ENCODE results near the gene SLC4A2.

DNA sequence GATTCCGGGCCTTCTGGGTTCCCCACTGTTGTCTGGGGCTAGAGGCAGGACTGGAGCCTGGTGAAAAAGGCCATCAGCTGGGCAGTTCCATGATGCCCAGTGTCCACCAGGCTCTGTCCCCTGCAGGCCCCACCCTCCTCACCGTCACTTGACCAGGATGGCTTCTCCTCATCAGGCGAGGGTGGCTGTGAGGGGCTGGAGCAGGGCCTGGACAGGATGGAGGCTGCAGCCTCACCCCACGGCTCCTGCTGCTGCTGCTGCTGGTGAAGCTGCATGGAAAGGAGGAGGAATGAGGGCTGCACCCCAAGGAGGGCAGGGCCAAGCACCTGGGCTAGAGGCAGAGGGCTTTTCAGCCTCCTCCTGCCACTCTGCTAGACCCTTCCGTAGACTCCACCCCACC lies 43.4 kb upstream of the SLC4A2 start:
- no peak for TF ChIP-seq YY1 (IDR thresholded peaks at IDR 0.05; ENCODE audit: insufficient read depth, insufficient read length)
- TF ChIP-seq ZNF274 (IDR thresholded peaks at IDR 0.05; ENCODE audit: low read depth, low read length) = no peak
- no peak for TF ChIP-seq SUZ12 (IDR thresholded peaks at IDR 0.05; ENCODE audit: extremely low read depth, insufficient read depth, insufficient read length)

Data from NT2/D1 (cell line).